Body of pancreas (tissue), 4 donors: ENCODE results near the gene MOGAT3. TPM values are rescaled to one million over a fixed set of nuclear protein-coding genes. Genes with fewer than 3 reads are reported as not detected.
"Not testable (repeated sequence)": the region's sequence is repeated elsewhere in the genome, so short reads cannot be mapped to it uniquely, and the experiment has no call there.

Experiments used
- ATAC-seq: fragments of 150-250 bp; one replicate; pipeline ENCODE4 v1.9.1; 2016
- DNase-seq, 4 donors: peaks; one replicate each; pipeline ENCODE4 v3.0.0-alpha.2; 2019
- H3K27ac ChIP-seq, 4 donors: fragments of 200-600 bp; sonication (generic); 1 replicate in 3 of 4; 2 replicates in 1 of 4; pipeline versions ENCODE4 v1.5.1 to v1.6.1; 2016 to 2019; ENCODE audit warnings: mild to moderate bottlenecking in 1 of 4, mixed read lengths in 1 of 4, moderate library complexity in 1 of 4
- H3K27me3 ChIP-seq, 2 donors: fragments of 200-600 bp; sonication (generic); one replicate each; pipeline ENCODE4 v1.6.0; 2016; ENCODE audit warnings: mild to moderate bottlenecking in 1 of 2
- H3K36me3 ChIP-seq, 2 donors: fragments of 200-600 bp; sonication (generic); replicated peaks in 1 of 2; 2 replicates each; pipeline ENCODE4 v1.5.1; 2016; ENCODE audit warnings: low read depth in 2 of 2; ENCODE audit not compliant: insufficient read depth in 1 of 2
- H3K4me1 ChIP-seq: fragments of 200-600 bp; sonication (generic); one replicate; pipeline ENCODE4 v1.6.0; 2016
- H3K4me3 ChIP-seq, 2 donors: fragments of 200-600 bp; sonication (generic); 1 replicate in 1 of 2; 2 replicates in 1 of 2; pipeline ENCODE4 v1.5.1; 2016 to 2019
- H3K9me3 ChIP-seq, 3 donors: fragments of 200-600 bp; sonication (generic); 1 replicate in 2 of 3; 2 replicates in 1 of 3; pipeline ENCODE4 v1.5.1; 2016
- POLR2A ChIP-seq, 3 donors: fragments of 450-650 bp; IDR thresholded peaks; one replicate each; pipeline ENCODE4 v1.6.1; 2016; ENCODE audit warnings: antibody characterized with exemption in 3 of 3, mild to moderate bottlenecking in 2 of 3
- WGBS, 2 donors: methylation state at CpG; one replicate each; pipeline ENCODE4 v1.1.5; 2017; 5-methylcytosine and 5-hydroxymethylcytosine counted together
- intact Hi-C: fragments of 100-400 bp; cut with DNase I; formaldehyde crosslinking; loops from one replicate; pipeline ENCODE4 v1.15.1; 2023
- total RNA-seq, 2 donors: library from RNA; depleted of rRNA; stranded (reverse); fragments of >200 nt; gene quantifications; one replicate each; pipeline ENCODE4 v1.1.0, GENCODE V29; 2016
- TF ChIP-seq, protein P1 (sequence below), 7 experiments: fragments of 450-650 bp in 4 of 7; fragments of 200-600 bp in 3 of 7; sonication (generic) in 3 of 7; IDR thresholded peaks; one replicate each; pipeline ENCODE4 v1.5.1; 2016 to 2019; ENCODE audit warnings: antibody characterized with exemption in 7 of 7

Gene MOGAT3
- total RNA-seq, 2 donors from 2014 or later, result not detected

DNA sequence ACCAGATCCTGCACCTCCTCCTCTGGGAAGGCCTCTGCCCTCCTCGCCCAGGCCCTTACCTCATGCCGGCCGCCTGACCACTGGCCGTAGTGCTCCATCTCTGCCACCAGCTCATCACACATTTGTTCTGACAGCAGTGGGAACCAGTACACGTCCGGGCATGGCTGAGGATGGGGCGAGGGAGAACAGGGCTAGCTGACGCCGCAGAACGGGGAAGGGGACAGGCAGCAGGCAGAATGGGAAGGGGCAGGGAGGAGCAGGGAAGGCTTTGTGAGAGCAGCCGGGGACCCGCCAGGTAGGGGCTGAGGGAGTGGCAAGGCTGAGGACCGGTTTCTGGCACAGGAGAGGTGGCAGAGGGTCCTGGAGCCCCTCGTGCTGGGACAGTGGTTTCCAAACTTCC is 8.0 kb upstream of the MOGAT3 start:
- Histone ChIP-seq H3K27me3 (no peaks in the 10 kb centered on the region), H3K9me3 (no peaks in the 10 kb centered on the region), H3K36me3 (peaks cover 9 to 15% of the 10 kb centered on the region in 2 donors), H3K4me3 (no peak overlapping the region), H3K27ac (no peak overlapping the region), H3K4me1 (no peaks in the 10 kb centered on the region)
- WGBS, 2 donors, result 90 to 97% methylated on average over 13 to 14 of the region's 14 CpGs
- ATAC-seq (no peak), DNase-seq (no peak)
- no peak for TF ChIP-seq POLR2A (IDR thresholded peaks at IDR 0.05)
- TF ChIP-seq, protein P1, sequence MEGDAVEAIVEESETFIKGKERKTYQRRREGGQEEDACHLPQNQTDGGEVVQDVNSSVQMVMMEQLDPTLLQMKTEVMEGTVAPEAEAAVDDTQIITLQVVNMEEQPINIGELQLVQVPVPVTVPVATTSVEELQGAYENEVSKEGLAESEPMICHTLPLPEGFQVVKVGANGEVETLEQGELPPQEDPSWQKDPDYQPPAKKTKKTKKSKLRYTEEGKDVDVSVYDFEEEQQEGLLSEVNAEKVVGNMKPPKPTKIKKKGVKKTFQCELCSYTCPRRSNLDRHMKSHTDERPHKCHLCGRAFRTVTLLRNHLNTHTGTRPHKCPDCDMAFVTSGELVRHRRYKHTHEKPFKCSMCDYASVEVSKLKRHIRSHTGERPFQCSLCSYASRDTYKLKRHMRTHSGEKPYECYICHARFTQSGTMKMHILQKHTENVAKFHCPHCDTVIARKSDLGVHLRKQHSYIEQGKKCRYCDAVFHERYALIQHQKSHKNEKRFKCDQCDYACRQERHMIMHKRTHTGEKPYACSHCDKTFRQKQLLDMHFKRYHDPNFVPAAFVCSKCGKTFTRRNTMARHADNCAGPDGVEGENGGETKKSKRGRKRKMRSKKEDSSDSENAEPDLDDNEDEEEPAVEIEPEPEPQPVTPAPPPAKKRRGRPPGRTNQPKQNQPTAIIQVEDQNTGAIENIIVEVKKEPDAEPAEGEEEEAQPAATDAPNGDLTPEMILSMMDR (IDR thresholded peaks at IDR 0.05), result no peak
- intact Hi-C loops, result no loop called here

DNA sequence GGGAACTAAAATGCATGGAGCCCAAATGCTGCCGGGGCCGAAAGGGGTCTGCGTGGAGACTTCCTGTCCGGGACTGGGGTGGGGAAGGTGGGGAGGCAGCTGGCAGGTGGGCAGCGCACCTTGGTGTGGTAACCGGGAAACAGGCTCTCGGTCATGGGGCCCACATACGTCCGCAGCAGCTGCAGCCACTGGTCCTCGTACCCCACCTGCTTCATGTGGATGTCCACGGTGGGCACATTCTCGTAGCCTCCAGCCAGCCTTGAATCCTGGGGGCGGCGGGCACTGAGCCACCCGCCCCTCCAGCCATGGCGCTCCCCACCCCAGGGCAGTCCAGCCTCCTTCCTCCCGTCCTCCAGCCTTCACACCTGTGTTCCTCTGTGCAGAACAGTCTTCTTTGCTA is 6.6 kb upstream of the MOGAT3 start:
- H3K27ac ChIP-seq, result no peak overlapping the region
- no peak overlapping the region for H3K4me3 ChIP-seq
- 90 to 92% methylated on average over 9 of the region's 17 CpGs for WGBS, 2 donors
- peaks cover 0 to 2% of the 10 kb centered on the region in 2 donors for H3K27me3 ChIP-seq
- intact Hi-C loops, result no loop called here
- peaks cover 9 to 15% of the 10 kb centered on the region in 2 donors for H3K36me3 ChIP-seq
- no peak for DNase-seq
- ATAC-seq, result no peak
- no peaks in the 10 kb centered on the region for H3K9me3 ChIP-seq
- no peaks in the 10 kb centered on the region for H3K4me1 ChIP-seq
- TF ChIP-seq, protein P1 (IDR thresholded peaks at IDR 0.05), result no peak
- TF ChIP-seq POLR2A (IDR thresholded peaks at IDR 0.05), result no peak

DNA sequence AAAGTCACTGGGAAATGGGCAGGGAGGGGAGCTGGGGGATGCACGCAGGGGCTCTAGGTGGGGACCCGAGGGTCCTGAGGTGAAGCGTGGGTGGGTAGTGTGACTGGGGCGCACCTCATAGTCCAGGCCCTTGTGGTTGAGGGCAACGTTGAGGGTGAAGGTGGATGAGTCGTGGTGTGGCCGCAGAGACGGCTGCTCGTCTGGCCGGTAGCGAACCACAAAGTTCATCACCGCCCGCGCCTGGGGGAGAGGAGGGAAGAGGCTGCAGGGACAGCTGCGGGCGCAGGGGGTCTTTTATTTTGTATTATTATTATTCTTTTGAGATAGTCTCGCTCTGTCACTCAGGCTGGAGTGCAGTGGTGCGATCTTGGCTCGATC is 5.8 kb upstream of the MOGAT3 start:
- Histone ChIP-seq H3K4me3 (no peak overlapping the region), H3K9me3 (no peaks in the 10 kb centered on the region), H3K4me1 (peaks cover 7% of the 10 kb centered on the region), H3K36me3 (peaks cover 8 to 9% of the 10 kb centered on the region in 2 donors), H3K27ac (no peak overlapping the region), H3K27me3 (peaks cover 0 to 10% of the 10 kb centered on the region in 2 donors)
- intact Hi-C loops, result no loop called here
- DNase-seq (no peak), ATAC-seq (no peak)
- TF ChIP-seq, protein P1 (IDR thresholded peaks at IDR 0.05), result no peak
- no peak for TF ChIP-seq POLR2A (IDR thresholded peaks at IDR 0.05)
- WGBS, 2 donors, result 88 to 89% methylated on average over 18 to 19 of the region's 19 CpGs

DNA sequence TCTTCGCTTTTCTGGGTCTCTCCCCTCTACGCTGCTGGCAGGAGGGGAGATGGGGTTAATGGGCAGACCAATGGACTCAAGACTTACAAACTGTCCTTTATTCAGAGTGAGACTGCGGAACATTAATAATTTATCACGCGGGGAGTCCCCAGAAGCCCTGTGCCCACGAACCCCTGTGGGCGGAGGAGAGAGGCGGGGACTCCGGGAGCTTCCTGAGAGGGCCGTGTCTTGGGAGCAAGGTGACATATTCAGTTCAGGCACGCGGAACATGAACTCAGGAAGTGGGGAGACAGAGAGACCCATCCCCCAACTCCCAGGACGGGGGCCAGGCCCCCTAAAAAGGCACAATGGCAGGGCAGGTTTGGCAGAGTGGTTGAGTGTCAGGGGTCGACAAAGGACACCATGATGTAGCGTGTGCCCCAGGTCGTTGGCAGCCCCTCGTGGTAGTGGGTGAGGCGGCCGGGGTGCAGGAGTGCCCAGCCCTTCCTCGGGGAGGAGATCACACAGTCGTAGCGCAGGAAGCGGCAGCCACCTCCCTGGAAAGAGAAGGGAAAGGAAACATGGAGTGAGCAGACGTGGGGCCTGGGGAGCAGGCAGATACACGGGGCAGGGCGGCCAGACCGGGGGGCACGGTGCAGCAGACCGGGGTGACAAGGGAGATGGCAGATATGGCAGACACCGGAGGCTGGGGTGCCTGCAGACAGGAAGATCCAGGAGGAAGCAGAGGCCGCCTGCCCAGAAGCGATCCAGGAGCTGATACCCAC is 5.2 kb upstream of the MOGAT3 start:
- 83 to 88% methylated on average over 27 to 32 of the region's 32 CpGs for WGBS, 2 donors
- intact Hi-C loops, result no loop called here

DNA sequence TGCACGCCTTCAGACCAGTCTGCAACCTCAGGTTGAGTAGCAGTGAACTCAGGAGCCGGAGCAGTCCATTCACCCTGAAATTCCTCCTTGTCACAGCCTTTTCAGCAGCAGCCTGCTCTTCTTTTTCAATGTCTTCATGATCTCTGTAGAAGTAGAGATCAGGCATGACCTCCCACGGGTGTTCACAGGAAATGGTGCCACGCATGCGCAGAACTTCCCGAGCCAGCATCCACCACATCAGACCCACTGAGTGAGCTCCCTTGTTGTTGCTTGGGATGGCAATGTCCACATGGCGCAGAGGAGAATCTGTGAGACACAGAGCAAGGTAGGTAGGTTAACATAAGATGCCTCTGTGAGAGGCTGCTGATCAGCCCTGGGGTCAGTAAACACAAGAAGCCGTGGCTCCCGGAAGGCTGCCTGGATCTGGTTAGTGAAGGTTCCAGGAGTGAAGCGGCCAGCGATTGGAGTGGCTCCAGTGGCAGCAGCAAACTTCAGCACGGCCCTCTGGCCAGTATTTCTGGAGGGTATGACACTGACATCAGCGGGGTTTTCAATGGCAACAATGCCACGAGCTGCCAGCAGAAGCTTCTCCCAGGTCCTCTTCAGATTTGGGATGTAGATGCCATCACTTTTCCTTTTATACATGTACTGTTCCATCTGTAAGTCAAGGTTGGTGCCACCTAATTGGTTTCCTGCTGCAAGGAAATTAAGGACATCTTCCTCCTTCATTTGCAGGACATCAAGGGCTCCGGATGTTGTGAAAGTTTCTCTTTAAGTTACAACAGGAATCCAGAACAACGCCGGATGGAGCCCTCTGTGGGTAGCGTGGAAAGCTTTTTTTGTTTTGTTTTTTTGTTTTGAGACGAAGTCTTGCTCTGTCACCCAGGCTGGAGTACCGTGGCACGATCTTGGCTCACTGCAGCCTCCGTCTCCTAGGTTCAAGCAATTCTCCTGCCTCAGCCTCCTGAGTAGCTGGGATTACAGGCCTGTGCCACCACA is 3.2 kb upstream of the MOGAT3 start:
- DNase-seq, H3K27ac ChIP-seq, H3K9me3 ChIP-seq, H3K36me3 ChIP-seq, H3K4me1 ChIP-seq, intact Hi-C loops, H3K4me3 ChIP-seq, ATAC-seq: not testable (repeated sequence)
- WGBS, 2 donors, result 58% methylated on average over 17 to 22 of the region's 22 CpGs
- peaks cover 0 to 16% of the 10 kb centered on the region in 2 donors for H3K27me3 ChIP-seq

More for the DNA sequence above, 5.2 kb upstream of the MOGAT3 start:
- Histone ChIP-seq H3K27me3 (peaks cover 0 to 14% of the 10 kb centered on the region in 2 donors), H3K27ac (no peak overlapping the region), H3K4me3 (no peak overlapping the region), H3K9me3 (no peaks in the 10 kb centered on the region), H3K4me1 (peaks cover 10% of the 10 kb centered on the region), H3K36me3 (peaks cover 2 to 5% of the 10 kb centered on the region in 2 donors)
- DNase-seq (no peak), ATAC-seq (no peak)
- no peak for TF ChIP-seq POLR2A (IDR thresholded peaks at IDR 0.05)
- TF ChIP-seq, protein P1 (IDR thresholded peaks at IDR 0.05), result no peak
